OCI-LY1 (cell line): ENCODE data around the gene C10orf95.

Experiments used
- EZH2 ChIP-seq: fragments of 200-600 bp; sonication (generic), shearing (Covaris generic); IDR thresholded peaks from 2 replicates; pipeline ENCODE4 v1.8.0; 2017; ENCODE audit warnings: borderline replicate concordance, mixed run types, mild to moderate bottlenecking, antibody characterized with exemption, low read length, moderate library complexity, mixed read lengths
- TF ChIP-seq, protein P1 (sequence below): fragments of 200-600 bp; sonication (generic), shearing (Covaris generic); IDR thresholded peaks from 2 replicates; pipeline ENCODE4 v1.5.1; 2017; ENCODE audit warnings: mild to moderate bottlenecking, antibody characterized with exemption, low read length, moderate library complexity, mixed read lengths

DNA sequence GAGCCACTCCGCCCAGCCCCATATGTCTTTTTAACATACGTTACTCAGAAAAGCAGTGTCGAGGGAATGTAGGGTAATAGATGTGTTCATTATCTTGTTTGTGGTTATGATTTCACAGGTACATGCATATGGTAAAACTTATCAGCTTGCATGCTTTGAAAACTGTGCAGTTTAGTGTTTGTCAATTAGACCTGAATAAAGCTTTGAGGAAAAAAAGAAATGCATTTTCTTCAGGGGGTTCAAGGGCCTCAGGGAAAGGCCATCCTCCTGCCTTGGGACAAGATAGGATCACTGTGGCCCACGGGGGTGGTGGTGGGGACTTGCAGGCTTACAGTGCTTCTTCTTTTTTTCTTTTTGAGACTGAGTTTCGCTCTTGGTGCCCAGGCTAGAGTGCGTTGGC lies 16.0 kb upstream of the C10orf95 start:
- TF ChIP-seq, protein P1, sequence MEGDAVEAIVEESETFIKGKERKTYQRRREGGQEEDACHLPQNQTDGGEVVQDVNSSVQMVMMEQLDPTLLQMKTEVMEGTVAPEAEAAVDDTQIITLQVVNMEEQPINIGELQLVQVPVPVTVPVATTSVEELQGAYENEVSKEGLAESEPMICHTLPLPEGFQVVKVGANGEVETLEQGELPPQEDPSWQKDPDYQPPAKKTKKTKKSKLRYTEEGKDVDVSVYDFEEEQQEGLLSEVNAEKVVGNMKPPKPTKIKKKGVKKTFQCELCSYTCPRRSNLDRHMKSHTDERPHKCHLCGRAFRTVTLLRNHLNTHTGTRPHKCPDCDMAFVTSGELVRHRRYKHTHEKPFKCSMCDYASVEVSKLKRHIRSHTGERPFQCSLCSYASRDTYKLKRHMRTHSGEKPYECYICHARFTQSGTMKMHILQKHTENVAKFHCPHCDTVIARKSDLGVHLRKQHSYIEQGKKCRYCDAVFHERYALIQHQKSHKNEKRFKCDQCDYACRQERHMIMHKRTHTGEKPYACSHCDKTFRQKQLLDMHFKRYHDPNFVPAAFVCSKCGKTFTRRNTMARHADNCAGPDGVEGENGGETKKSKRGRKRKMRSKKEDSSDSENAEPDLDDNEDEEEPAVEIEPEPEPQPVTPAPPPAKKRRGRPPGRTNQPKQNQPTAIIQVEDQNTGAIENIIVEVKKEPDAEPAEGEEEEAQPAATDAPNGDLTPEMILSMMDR = no peak
- TF ChIP-seq EZH2 = no peak
